Left lung (tissue), 10 donors: ENCODE data around the gene GPR156. TPM values are rescaled to one million over a fixed set of nuclear protein-coding genes. Genes with fewer than 3 reads are reported as not detected.

Source experiments
- ATAC-seq: fragments of 200-7000 bp; cut with Tn5 transposase; one replicate; pipeline ENCODE4 v1.9.1; 2020; ENCODE audit warnings: moderate library complexity
- DNase-seq, 4 donors: peaks; one replicate each; pipeline ENCODE4 v3.0.0-alpha.2; 2013 to 2020
- H3K27ac ChIP-seq, 2 donors: fragments of 200-600 bp; sonication (generic) in 1 of 2; one replicate each; pipeline versions ENCODE4 v1.5.0 to v1.8.0; 2020 to 2021
- H3K27me3 ChIP-seq, 2 donors: fragments of 200-600 bp; sonication (generic) in 1 of 2; one replicate each; pipeline versions ENCODE4 v1.5.0 to v1.8.0; 2020 to 2021
- H3K36me3 ChIP-seq, 2 donors: fragments of 200-600 bp; sonication (generic) in 1 of 2; one replicate each; pipeline versions ENCODE4 v1.5.0 to v1.8.0; 2020 to 2021
- H3K4me1 ChIP-seq, 2 donors: fragments of 200-600 bp; one replicate each; pipeline ENCODE4 v1.8.0; 2021
- H3K4me3 ChIP-seq, 2 donors: fragments of 200-600 bp; sonication (generic) in 1 of 2; one replicate each; pipeline versions ENCODE4 v1.5.0 to v1.8.0; 2020 to 2021; ENCODE audit warnings: mild to moderate bottlenecking in 1 of 2
- H3K9me3 ChIP-seq, 2 donors: fragments of 200-600 bp; sonication (generic) in 1 of 2; one replicate each; pipeline versions ENCODE4 v1.5.0 to v1.8.0; 2020 to 2021
- intact Hi-C, 2 donors: fragments of 100-400 bp; cut with DNase I; formaldehyde crosslinking; loops; one replicate each; pipeline versions ENCODE4 v1.11.2 to v1.14.2; 2022
- polyA plus RNA-seq, 6 donors: library from polyadenylated mRNA; unstranded; fragments of 120-200 nt; gene quantifications; one replicate each; pipeline ENCODE4 v1.2.1, GENCODE V29; 2013; ENCODE audit not compliant: insufficient read length in 6 of 6
- total RNA-seq, 2 donors: library from RNA; stranded (reverse); fragmentation: NEBNext Ultra II Directional; extraction: Animal tissue kit (Norgen Biotek cat#: 25700); gene quantifications; one replicate each; pipeline ENCODE4 v1.2.1, GENCODE V29; 2021
- TF ChIP-seq, protein P1 (sequence below), 2 donors: fragments of 200-600 bp; sonication (generic) in 1 of 2; IDR thresholded peaks; one replicate each; pipeline versions ENCODE4 v1.5.0 to v1.8.0; 2021; ENCODE audit warnings: antibody characterized with exemption in 2 of 2
- donor health status: DM: no; HTN: yes; CAD: no.
- donor health status: DM: no; HTN: no; CAD: no.

GPR156 gene
- total and polyA plus RNA-seq, 8 donors, result 0.34 to 3.2 (median 2.0) TPM

DNA sequence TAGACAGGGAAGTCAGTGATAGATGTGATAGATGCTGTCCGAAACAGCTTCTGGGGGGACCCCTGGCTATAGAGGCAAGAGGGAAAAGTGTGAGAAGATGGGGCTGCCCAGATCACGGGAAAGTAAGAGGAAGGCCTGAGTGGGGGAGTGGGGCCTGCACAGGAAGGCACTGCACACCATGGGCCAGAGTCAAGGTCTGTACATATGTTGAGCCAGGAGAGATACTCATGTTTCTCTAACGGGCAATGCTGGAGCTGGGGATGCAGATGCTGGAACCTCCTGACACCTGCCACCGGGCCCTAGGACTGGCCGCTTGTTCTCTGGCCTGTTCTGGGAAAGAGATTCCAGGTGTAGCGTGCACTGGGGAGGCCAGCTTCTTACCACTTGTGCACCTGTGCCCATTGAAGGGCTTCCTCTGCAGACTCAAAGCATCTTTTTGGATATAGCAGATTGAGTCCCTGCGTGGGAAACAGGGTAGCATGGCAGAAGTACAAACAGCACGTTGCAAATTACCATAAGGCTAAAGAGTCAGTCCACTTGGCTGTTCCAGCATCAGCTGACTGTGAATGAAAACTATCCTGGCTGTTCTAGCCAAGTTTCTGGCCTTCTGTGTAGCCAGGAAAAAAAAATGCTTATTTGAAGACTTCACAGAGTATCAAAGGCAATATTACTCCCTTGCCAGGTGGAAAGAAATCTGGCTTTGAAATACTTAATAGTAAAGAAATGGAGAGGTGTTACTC is 113.7 kb downstream of the GPR156 start:
- peak; percentile 26 for ATAC-seq
- Histone ChIP-seq H3K27ac (no peak overlapping the region), H3K27me3 (no peaks in the 10 kb centered on the region), H3K4me3 (no peak overlapping the region), H3K9me3 (no peaks in the 10 kb centered on the region), H3K36me3 (no peaks in the 10 kb centered on the region), H3K4me1 (no peaks in the 10 kb centered on the region)
- intact Hi-C loops, result no loop called here
- TF ChIP-seq, protein P1, sequence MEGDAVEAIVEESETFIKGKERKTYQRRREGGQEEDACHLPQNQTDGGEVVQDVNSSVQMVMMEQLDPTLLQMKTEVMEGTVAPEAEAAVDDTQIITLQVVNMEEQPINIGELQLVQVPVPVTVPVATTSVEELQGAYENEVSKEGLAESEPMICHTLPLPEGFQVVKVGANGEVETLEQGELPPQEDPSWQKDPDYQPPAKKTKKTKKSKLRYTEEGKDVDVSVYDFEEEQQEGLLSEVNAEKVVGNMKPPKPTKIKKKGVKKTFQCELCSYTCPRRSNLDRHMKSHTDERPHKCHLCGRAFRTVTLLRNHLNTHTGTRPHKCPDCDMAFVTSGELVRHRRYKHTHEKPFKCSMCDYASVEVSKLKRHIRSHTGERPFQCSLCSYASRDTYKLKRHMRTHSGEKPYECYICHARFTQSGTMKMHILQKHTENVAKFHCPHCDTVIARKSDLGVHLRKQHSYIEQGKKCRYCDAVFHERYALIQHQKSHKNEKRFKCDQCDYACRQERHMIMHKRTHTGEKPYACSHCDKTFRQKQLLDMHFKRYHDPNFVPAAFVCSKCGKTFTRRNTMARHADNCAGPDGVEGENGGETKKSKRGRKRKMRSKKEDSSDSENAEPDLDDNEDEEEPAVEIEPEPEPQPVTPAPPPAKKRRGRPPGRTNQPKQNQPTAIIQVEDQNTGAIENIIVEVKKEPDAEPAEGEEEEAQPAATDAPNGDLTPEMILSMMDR (IDR thresholded peaks at IDR 0.05), result no peak
- no peak for DNase-seq

DNA sequence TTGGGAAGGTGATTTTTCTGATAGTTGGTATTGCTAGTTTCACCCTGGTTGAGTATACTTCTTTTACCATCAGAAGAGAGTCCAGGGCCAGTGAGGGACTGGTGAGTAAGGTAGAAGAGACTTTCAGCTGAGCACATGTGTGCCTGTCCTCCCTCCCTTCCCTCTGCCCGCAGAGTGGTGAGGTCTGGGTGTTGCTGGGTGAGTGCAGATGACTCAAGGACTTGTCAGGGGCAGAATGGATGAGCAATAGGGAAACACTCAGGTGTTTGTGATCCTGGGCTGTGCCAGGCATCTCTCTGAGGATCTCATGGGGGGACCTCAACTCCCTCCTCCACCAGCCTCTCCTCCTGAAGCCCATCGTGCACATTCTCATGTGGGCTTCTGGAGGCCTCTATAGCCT is 114.8 kb downstream of the GPR156 start:
- intact Hi-C loops, result no loop called here
- TF ChIP-seq, protein P1 (IDR thresholded peaks at IDR 0.05), result no peak
- ATAC-seq (no peak), DNase-seq (no peak)
- Histone ChIP-seq H3K27ac (no peak overlapping the region), H3K4me1 (no peaks in the 10 kb centered on the region), H3K9me3 (no peaks in the 10 kb centered on the region), H3K4me3 (no peak overlapping the region), H3K27me3 (no peaks in the 10 kb centered on the region), H3K36me3 (no peaks in the 10 kb centered on the region)

DNA sequence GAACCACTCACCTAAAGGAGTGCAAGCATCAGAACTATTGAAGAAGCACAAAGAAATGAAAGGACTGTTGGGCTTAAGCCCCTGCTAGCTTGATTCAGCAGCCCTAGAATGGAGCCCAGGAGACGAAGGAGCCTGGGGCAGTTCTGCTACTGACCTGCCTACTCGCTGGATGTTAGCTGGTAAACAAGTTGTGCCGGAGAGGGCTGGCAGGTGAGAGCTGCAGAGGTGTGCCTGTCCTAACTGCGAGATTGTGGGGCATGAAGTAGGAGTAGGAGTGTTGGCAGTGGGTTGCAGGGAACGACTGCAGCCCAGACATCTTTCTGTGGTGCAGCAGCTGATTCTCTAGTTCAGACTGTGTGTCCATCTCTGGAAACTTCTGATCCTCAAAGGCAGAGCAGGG is 115.6 kb downstream of the GPR156 start:
- intact Hi-C loops, result no loop called here
- TF ChIP-seq, protein P1 (IDR thresholded peaks at IDR 0.05), result no peak
- Histone ChIP-seq H3K27me3 (no peaks in the 10 kb centered on the region), H3K9me3 (no peaks in the 10 kb centered on the region), H3K36me3 (no peaks in the 10 kb centered on the region), H3K4me3 (no peak overlapping the region), H3K27ac (no peak overlapping the region), H3K4me1 (no peaks in the 10 kb centered on the region)
- DNase-seq (no peak), ATAC-seq (no peak)

GRCh38 chr3:120168611-120169010 is 116.4 kb downstream of the GPR156 start:
- intact Hi-C loops, result no loop called here
- TF ChIP-seq, protein P1 (IDR thresholded peaks at IDR 0.05), result no peak
- H3K4me3 ChIP-seq, result no peak overlapping the region
- no peaks in the 10 kb centered on the region for H3K9me3 ChIP-seq
- H3K27ac ChIP-seq, result no peak overlapping the region
- H3K4me1 ChIP-seq, result no peaks in the 10 kb centered on the region
- H3K27me3 ChIP-seq, result no peaks in the 10 kb centered on the region
- H3K36me3 ChIP-seq, result no peaks in the 10 kb centered on the region
- ATAC-seq, result no peak
- no peak for DNase-seq

DNA sequence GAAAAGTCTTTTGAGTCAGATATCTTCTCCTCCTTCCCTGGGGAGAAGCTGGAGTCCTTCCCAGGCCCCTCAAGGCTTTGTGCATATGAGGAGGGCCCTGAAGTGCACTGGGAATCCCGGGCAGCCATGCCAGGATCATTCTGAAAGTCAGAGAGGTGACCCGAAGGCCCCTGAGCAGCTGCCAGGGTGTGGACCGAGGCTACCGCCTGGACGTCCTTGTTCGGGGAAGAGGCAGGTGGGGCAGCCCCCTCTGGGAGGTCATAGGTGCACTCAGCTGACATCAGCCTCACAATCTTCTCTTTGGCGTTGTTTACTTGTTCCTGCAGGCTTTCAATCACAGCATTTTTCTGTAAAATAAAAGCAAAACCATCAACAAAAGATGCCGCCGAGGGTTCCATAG is 117.0 kb downstream of the GPR156 start:
- Histone ChIP-seq H3K36me3 (no peaks in the 10 kb centered on the region), H3K27ac (no peak overlapping the region), H3K4me3 (no peak overlapping the region), H3K9me3 (no peaks in the 10 kb centered on the region), H3K27me3 (no peaks in the 10 kb centered on the region), H3K4me1 (no peaks in the 10 kb centered on the region)
- TF ChIP-seq, protein P1 (IDR thresholded peaks at IDR 0.05), result no peak
- ATAC-seq (no peak), DNase-seq (no peak)
- intact Hi-C loops, result no loop called here
